ENCODE results near the gene ABCG2. TPM values are rescaled to one million over a fixed set of nuclear protein-coding genes. Genes with fewer than 3 reads are reported as not detected.

ABCG2 gene
- total RNA-seq, 4 donors from 2014 or later = 17.3 to 272 (median 125) TPM

- Histone ChIP-seq H3K27ac (no peak overlapping the region), H3K4me1 (no peaks in the 10 kb centered on the region), H3K4me3 (no peak overlapping the region), H3K9me3 (no peaks in the 10 kb centered on the region), H3K27me3 (no peaks in the 10 kb centered on the region), H3K36me3 (peaks cover 0 to 7% (median 0%) of the 10 kb centered on the region in 3 donors)
- no peak for DNase-seq
- TF ChIP-seq CTCF (IDR thresholded peaks at IDR 0.05) (no peak), POLR2A (IDR thresholded peaks at IDR 0.05) (no peak)
Observed at GRCh38 chr4:88097781-88098180, 60.7 kb downstream of the ABCG2 start.

- no peaks in the 10 kb centered on the region for H3K27me3 ChIP-seq
- TF ChIP-seq CTCF (IDR thresholded peaks at IDR 0.05) (no peak), POLR2A (IDR thresholded peaks at IDR 0.05) (no peak)
- H3K9me3 ChIP-seq = no peaks in the 10 kb centered on the region
- no peak for DNase-seq
- no peak overlapping the region for H3K4me3 ChIP-seq
- H3K4me1 ChIP-seq = no peaks in the 10 kb centered on the region
- H3K36me3 ChIP-seq = peaks cover 0 to 7% (median 0%) of the 10 kb centered on the region in 3 donors
- H3K27ac ChIP-seq = no peak overlapping the region
Observed at GRCh38 chr4:88097301-88097700, 61.1 kb downstream of the ABCG2 start.

- TF ChIP-seq CTCF (IDR thresholded peaks at IDR 0.05) (no peak), POLR2A (IDR thresholded peaks at IDR 0.05) (no peak)
- Histone ChIP-seq H3K4me1 (no peaks in the 10 kb centered on the region), H3K9me3 (no peaks in the 10 kb centered on the region), H3K36me3 (peaks cover 0 to 7% (median 0%) of the 10 kb centered on the region in 3 donors), H3K27me3 (no peaks in the 10 kb centered on the region), H3K27ac (no peak overlapping the region), H3K4me3 (no peak overlapping the region)
- DNase-seq = no peak
Observed at GRCh38 chr4:88093874-88094273, 64.6 kb downstream of the ABCG2 start.

- no peak for DNase-seq
- H3K27me3 ChIP-seq = no peaks in the 10 kb centered on the region
- TF ChIP-seq CTCF (IDR thresholded peaks at IDR 0.05) = no peak
Observed at GRCh38 chr4:88091378-88091777, 67.1 kb downstream of the ABCG2 start.

GRCh38 chr4:88090898-88091297, 67.5 kb downstream of the ABCG2 start:
- no peak for DNase-seq
- Histone ChIP-seq H3K9me3 (no peaks in the 10 kb centered on the region), H3K4me3 (no peak overlapping the region), H3K36me3 (peaks cover 0 to 7% (median 0%) of the 10 kb centered on the region in 3 donors), H3K4me1 (no peaks in the 10 kb centered on the region), H3K27me3 (no peaks in the 10 kb centered on the region), H3K27ac (no peak overlapping the region)
- no peak for TF ChIP-seq POLR2A (IDR thresholded peaks at IDR 0.05)
- no peak for TF ChIP-seq CTCF (IDR thresholded peaks at IDR 0.05)

More at GRCh38 chr4:88091378-88091777, 67.1 kb downstream of the ABCG2 start:
- H3K4me3 ChIP-seq = no peak overlapping the region
- peaks cover 0 to 7% (median 0%) of the 10 kb centered on the region in 3 donors for H3K36me3 ChIP-seq
- no peaks in the 10 kb centered on the region for H3K9me3 ChIP-seq
- H3K4me1 ChIP-seq = no peaks in the 10 kb centered on the region
- H3K27ac ChIP-seq = no peak overlapping the region

GRCh38 chr4:88087004-88087403, 71.4 kb downstream of the ABCG2 start:
- H3K27me3 ChIP-seq = no peaks in the 10 kb centered on the region

More at GRCh38 chr4:88087004-88087403, 71.4 kb downstream of the ABCG2 start:
- Histone ChIP-seq H3K9me3 (no peaks in the 10 kb centered on the region), H3K27ac (no peak overlapping the region), H3K4me1 (no peaks in the 10 kb centered on the region), H3K4me3 (no peak overlapping the region), H3K36me3 (no peaks in the 10 kb centered on the region)
- no peak for DNase-seq
- TF ChIP-seq POLR2A (IDR thresholded peaks at IDR 0.05) (no peak), CTCF (IDR thresholded peaks at IDR 0.05) (no peak)

Data from Peyer's patch (tissue), 4 donors.